Gastrocnemius medialis (tissue), 4 donors: Measurements from ENCODE around the gene PHB1. TPM values are rescaled to one million over a fixed set of nuclear protein-coding genes. Genes with fewer than 3 reads are reported as not detected.
"Not testable (repeated sequence)": the region's sequence is repeated elsewhere in the genome, so short reads cannot be mapped to it uniquely, and the experiment has no call there.

Experiments
- ATAC-seq, 2 donors: fragments of 150-250 bp; one replicate each; pipeline ENCODE4 v1.9.1; 2016
- DNase-seq, 2 donors: peaks; one replicate each; pipeline ENCODE4 v3.0.0-alpha.2; 2019
- H3K27ac ChIP-seq, 4 donors: fragments of 200-600 bp; sonication (generic); 1 replicate in 1 of 4; 2 replicates in 3 of 4; pipeline ENCODE4 v1.5.1; 2016 to 2018; ENCODE audit warnings: mild to moderate bottlenecking in 2 of 4, moderate library complexity in 1 of 4
- H3K27me3 ChIP-seq, 3 donors: fragments of 200-600 bp; sonication (generic) in 2 of 3; 1 replicate in 1 of 3; 2 replicates in 2 of 3; pipeline versions ENCODE4 v1.5.1 to v1.6.0; 2016 to 2019; ENCODE audit warnings: mild to moderate bottlenecking in 1 of 3, moderate library complexity in 1 of 3
- H3K36me3 ChIP-seq, 2 donors: fragments of 200-600 bp; sonication (generic) in 1 of 2; one replicate each; pipeline ENCODE4 v1.5.1; 2017 to 2018
- H3K4me1 ChIP-seq, 2 donors: fragments of 200-600 bp; sonication (generic) in 1 of 2; one replicate each; pipeline ENCODE4 v1.5.1; 2016 to 2017; ENCODE audit warnings: mild to moderate bottlenecking in 2 of 2
- H3K4me3 ChIP-seq, 4 donors: fragments of 200-600 bp; sonication (generic) in 3 of 4; 1 replicate in 1 of 4; 2 replicates in 3 of 4; pipeline ENCODE4 v1.5.1; 2016 to 2019; ENCODE audit warnings: mild to moderate bottlenecking in 2 of 4
- H3K9me3 ChIP-seq, 3 donors: fragments of 200-600 bp; sonication (generic) in 2 of 3; 1 replicate in 1 of 3; 2 replicates in 2 of 3; pipeline ENCODE4 v1.5.1; 2016 to 2019
- CTCF ChIP-seq, 5 experiments: fragments of 450-650 bp in 3 of 5; fragments of 200-600 bp in 2 of 5; sonication (generic) in 2 of 5; IDR thresholded peaks in 4 of 5; conservative IDR thresholded peaks in 1 of 5; 1 replicate in 4 of 5; 2 replicates in 1 of 5; pipeline ENCODE4 v1.5.1; 2016 to 2019; ENCODE audit warnings: antibody characterized with exemption in 5 of 5, mild to moderate bottlenecking in 3 of 5, moderate library complexity in 3 of 5
- POLR2A ChIP-seq, 2 donors: fragments of 450-650 bp; IDR thresholded peaks; one replicate each; pipeline ENCODE4 v1.6.1; 2017; ENCODE audit warnings: antibody characterized with exemption in 2 of 2, mild to moderate bottlenecking in 2 of 2, moderate library complexity in 2 of 2
- in situ Hi-C, 4 donors: fragments of 200-750 bp; cut with MboI; loops; one replicate each; pipeline versions ENCODE4 v1.15.0 to v1.8.0; 2017; ENCODE audit warnings: low sequenced_read_pairs in 4 of 4
- intact Hi-C: fragments of 100-400 bp; cut with DNase I; formaldehyde crosslinking; loops from one replicate; pipeline ENCODE4 v1.15.1; 2023; ENCODE audit warnings: low total_unique reads
- total RNA-seq, 4 donors: library from RNA; depleted of rRNA; stranded (reverse); fragments of >200 nt; gene quantifications; one replicate each; pipeline versions ENCODE4 v1.1.0 to v1.2.3, GENCODE V29; 2016

Gene PHB1
- total RNA-seq, 4 donors from 2014 or later = 102 to 137 (median 116) TPM

DNA sequence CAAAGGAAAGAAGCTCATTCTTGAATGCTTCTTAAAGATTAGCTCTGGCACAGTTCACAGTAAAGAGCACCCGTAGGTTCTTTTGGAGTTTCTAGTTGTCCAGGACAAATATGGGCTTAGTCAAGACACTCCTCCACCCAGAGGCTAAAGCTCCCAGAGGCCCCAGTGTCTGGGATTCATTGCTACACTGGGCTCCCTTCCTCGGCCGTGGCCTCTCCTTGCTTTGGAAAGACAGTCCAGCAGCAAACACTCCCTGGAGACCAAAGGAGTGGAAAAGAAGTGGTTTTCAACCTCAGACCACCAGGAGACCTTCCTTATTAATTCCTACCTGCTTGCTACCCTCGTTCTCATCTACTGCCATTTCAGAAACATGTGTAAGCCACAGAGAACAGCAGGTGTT is 17.1 kb downstream of the PHB1 start:
- no peak overlapping the region for H3K27ac ChIP-seq
- intact Hi-C loops = no loop called here
- H3K27me3 ChIP-seq = no peaks in the 10 kb centered on the region
- no peaks in the 10 kb centered on the region for H3K9me3 ChIP-seq
- in situ Hi-C loops = loop anchor here in 3 of 4 donors (5.0 kb wide), 2 partner anchors 80 to 85 kb away; no protein-coding TSS in a partner anchor
- peaks cover 0 to 4% of the 10 kb centered on the region in 2 donors for H3K36me3 ChIP-seq
- TF ChIP-seq CTCF (IDR thresholded peaks at IDR 0.05 in 4 of 5, conservative IDR thresholded peaks at IDR 0.05 in 1 of 5) = no peak
- H3K4me3 ChIP-seq = no peak overlapping the region
- H3K4me1 ChIP-seq = peaks cover 10% of the 10 kb centered on the region in 2 donors
- ATAC-seq (no peak), DNase-seq (no peak)

DNA sequence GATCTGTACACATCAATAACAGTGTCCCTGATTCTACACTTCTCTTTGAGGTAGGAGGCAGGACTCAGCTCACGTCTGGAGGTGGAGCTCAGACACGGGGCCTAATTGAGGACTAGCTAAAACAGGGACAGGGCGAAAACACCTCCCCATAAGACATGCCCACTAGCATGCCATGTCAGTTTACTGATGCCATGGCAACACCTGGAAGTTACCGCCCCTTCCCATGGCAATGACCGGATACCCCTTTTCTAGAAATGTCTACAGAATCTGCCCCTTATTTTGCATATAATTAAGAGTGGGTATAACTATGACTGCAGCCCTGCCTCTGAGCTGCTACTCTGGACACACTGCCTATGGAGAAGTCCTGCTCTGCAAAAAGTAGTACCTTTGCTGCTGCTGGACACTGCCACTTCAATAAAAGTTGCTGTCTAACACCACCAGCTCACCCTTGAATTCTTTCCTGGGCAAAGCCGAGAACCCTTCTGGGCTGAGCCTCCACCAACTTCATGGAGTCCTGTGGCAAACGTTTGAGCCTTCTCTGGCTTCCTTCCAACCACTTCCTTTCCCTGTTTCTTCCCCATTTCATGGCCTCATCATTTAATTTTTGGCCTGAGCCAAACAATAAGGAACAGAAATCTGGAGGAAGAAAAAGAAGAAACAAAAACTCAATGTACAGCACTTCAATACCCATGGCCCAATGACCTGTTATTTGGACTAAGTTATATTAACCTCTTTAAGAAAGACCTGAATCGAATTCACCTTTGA is 21.0 kb downstream of the PHB1 start:
- Histone ChIP-seq H3K27ac (no peak overlapping the region), H3K36me3 (no peaks in the 10 kb centered on the region), H3K9me3 (no peaks in the 10 kb centered on the region), H3K4me1 (peaks cover 18 to 19% of the 10 kb centered on the region in 2 donors), H3K4me3 (no peak overlapping the region), H3K27me3 (no peaks in the 10 kb centered on the region)
- DNase-seq = no peak
- no peak for TF ChIP-seq CTCF (IDR thresholded peaks at IDR 0.05 in 4 of 5, conservative IDR thresholded peaks at IDR 0.05 in 1 of 5)
- no peak for TF ChIP-seq POLR2A (IDR thresholded peaks at IDR 0.05)
- intact Hi-C loops (loop anchor here (2.0 kb wide), 1 partner anchor 31 kb away; the partner anchor contains the start of gene ZNF652), in situ Hi-C loops (loop anchor here in 1 of 4 donors (5.0 kb wide), 1 partner anchor 76 kb away; no protein-coding TSS in a partner anchor)
- no peak for ATAC-seq

GRCh38 chr17:49390548-49391324 is 23.9 kb downstream of the PHB1 start:
- H3K4me1 ChIP-seq = peaks cover 12 to 15% of the 10 kb centered on the region in 2 donors
- TF ChIP-seq POLR2A (IDR thresholded peaks at IDR 0.05) (no peak), CTCF (IDR thresholded peaks at IDR 0.05 in 4 of 5, conservative IDR thresholded peaks at IDR 0.05 in 1 of 5) (no peak)
- H3K9me3 ChIP-seq = no peaks in the 10 kb centered on the region
- no peak overlapping the region for H3K4me3 ChIP-seq
- DNase-seq (no peak), ATAC-seq (no peak)
- peak overlapping the region in 1 of 4 donors; percentile 47 for H3K27ac ChIP-seq
- no peaks in the 10 kb centered on the region for H3K27me3 ChIP-seq
- in situ Hi-C loops = loop anchor here in 1 of 4 donors (5.0 kb wide), 1 partner anchor 73 kb away; no protein-coding TSS in a partner anchor
- H3K36me3 ChIP-seq = no peaks in the 10 kb centered on the region
- intact Hi-C loops = no loop called here

DNA sequence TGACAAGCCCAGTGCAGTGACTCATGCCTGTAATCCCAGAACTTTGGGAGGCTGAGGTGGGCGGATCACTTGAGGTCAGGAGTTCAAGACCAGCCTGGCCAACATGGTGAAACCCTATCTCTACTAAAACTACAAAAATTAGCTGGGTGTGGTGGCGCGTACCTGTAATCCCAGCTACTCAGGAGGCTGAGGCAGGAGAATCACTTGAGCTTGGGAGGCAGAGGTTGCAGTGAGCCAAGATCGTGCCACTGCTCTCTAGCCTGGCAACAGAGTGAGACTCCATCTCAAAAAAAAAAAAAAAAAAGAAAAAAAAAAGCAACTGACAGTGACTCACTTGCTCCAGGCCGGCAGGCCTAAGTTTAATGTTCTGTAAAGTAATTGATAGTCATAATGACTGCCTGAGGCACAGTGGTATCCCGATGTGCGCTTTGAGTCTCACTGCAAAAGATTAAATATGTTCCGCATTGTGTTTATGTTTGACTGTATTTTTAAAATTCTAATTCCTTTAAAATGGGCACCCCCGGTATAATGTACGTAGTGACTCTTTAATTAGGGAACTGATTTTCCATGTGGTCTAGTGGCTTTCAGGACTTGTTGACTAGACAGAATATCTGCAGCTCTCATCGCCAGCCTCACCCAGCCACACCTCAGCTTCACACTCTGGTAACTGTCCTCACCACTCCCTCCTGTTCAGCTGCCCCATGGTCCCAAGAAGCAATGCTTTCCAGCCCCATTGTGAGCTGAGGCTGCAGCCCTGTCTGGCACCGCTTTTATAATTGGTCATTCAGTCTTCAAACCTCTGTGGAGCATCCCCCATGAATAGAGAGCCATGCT is 25.0 kb downstream of the PHB1 start:
- H3K9me3 ChIP-seq, H3K27me3 ChIP-seq, ATAC-seq, intact Hi-C loops, H3K36me3 ChIP-seq, H3K27ac ChIP-seq, H3K4me3 ChIP-seq, DNase-seq: not testable (repeated sequence)
- in situ Hi-C loops = loop anchor here in 1 of 4 donors (5.0 kb wide), 1 partner anchor 72 kb away; no protein-coding TSS in a partner anchor
- H3K4me1 ChIP-seq = peaks cover 10 to 14% of the 10 kb centered on the region in 2 donors
